HepG2 (cell line): Measurements from ENCODE around the gene IKZF5. TPM values are rescaled to one million over a fixed set of nuclear protein-coding genes. Genes with fewer than 3 reads are reported as not detected.

ENCODE experiments used
- ATF7-NPFF ChIP-seq: sonication (generic); formaldehyde crosslinking; IDR thresholded peaks from 2 replicates; pipeline ENCODE4 v1.8.1; 2023; ENCODE audit warnings: mild to moderate bottlenecking, low read depth, missing genetic modification reagents, moderate library complexity
- CREB3 ChIP-seq: sonication (generic); formaldehyde crosslinking; IDR thresholded peaks from 2 replicates; pipeline ENCODE4 v1.5.0; 2020; ENCODE audit warnings: missing genetic modification reagents
- HIVEP1 ChIP-seq: sonication (generic); formaldehyde crosslinking; IDR thresholded peaks from 2 replicates; pipeline ENCODE4 v1.4.0; 2020; ENCODE audit warnings: mild to moderate bottlenecking, missing genetic modification reagents
- HNF1B ChIP-seq: sonication (generic); formaldehyde crosslinking; IDR thresholded peaks from 2 replicates; pipeline ENCODE4 v1.5.1; 2020; ENCODE audit warnings: mild to moderate bottlenecking, moderate library complexity, missing genetic modification reagents
- MXD4 ChIP-seq: IDR thresholded peaks from 2 replicates; pipeline ENCODE4 v1.6.1; 2016; ENCODE audit warnings: mild to moderate bottlenecking, missing biosample characterization, missing genetic modification reagents
- NFKB2 ChIP-seq: sonication (generic); formaldehyde crosslinking; IDR thresholded peaks from 2 replicates; pipeline ENCODE4 v1.4.0; 2020; ENCODE audit warnings: missing genetic modification reagents, borderline replicate concordance
- RXRB ChIP-seq: IDR thresholded peaks from 2 replicates; pipeline ENCODE4 v1.6.1; 2016; ENCODE audit warnings: borderline replicate concordance, missing genetic modification reagents, missing compliant biosample characterization
- TFE3 ChIP-seq: IDR thresholded peaks from 2 replicates; pipeline ENCODE4 v1.6.1; 2016
- TOPORS ChIP-seq: sonication (generic); formaldehyde crosslinking; IDR thresholded peaks from 2 replicates; pipeline ENCODE4 v1.8.0; 2023; ENCODE audit warnings: mild to moderate bottlenecking, missing genetic modification reagents
- ZFP36 ChIP-seq: fragments of 150-350 bp; IDR thresholded peaks from 2 replicates; pipeline ENCODE4 v1.6.1; 2018; ENCODE audit warnings: borderline replicate concordance, low read length, low read depth; ENCODE audit not compliant: partially characterized antibody
- ZHX2 ChIP-seq, 2 experiments: sonication (generic) in 1 of 2; formaldehyde crosslinking in 1 of 2; IDR thresholded peaks; 2 replicates each; pipeline versions ENCODE4 v1.6.1 to v1.9.0; 2014 to 2022; ENCODE audit warnings: antibody characterized with exemption in 1 of 2, borderline replicate concordance in 1 of 2, inconsistent platforms in 1 of 2, low read depth in 1 of 2, missing genetic modification reagents in 1 of 2
- ZNF124 ChIP-seq: sonication (generic); formaldehyde crosslinking; IDR thresholded peaks from 2 replicates; pipeline ENCODE4 v1.4.0; 2020; ENCODE audit warnings: missing genetic modification reagents
- ZNF276 ChIP-seq: sonication (generic); formaldehyde crosslinking; IDR thresholded peaks from 2 replicates; pipeline ENCODE4 v1.4.0; 2020; ENCODE audit warnings: mild to moderate bottlenecking, low read depth, missing genetic modification reagents
- ZNF317 ChIP-seq: sonication (generic); formaldehyde crosslinking; IDR thresholded peaks from 2 replicates; pipeline ENCODE4 v1.5.0; 2020; ENCODE audit warnings: mild to moderate bottlenecking, missing genetic modification reagents
- ZNF740 ChIP-seq: sonication (generic); formaldehyde crosslinking; IDR thresholded peaks from 2 replicates; pipeline ENCODE4 v1.4.0; 2020; ENCODE audit warnings: missing genetic modification reagents
- polyA plus RNA-seq, 8 experiments: library from polyadenylated mRNA; depleted of rRNA in 3 of 8; stranded (reverse) in 7 of 8; unstranded in 1 of 8; fragments of >200 nt; fragmentation: Illumina TruSeq in 4 of 8; extraction: Trizol in 4 of 8; gene quantifications; 2 replicates each; pipeline versions ENCODE4 v1.2.1 to v1.2.3, GENCODE V29; 2011 to 2016; ENCODE audit warnings: low read depth in 4 of 8, missing spikeins in 1 of 8, mixed read lengths in 1 of 8; ENCODE audit not compliant: insufficient read depth in 1 of 8
- total RNA-seq, 5 experiments: library from RNA; depleted of rRNA; stranded (reverse); fragments of >200 nt; fragmentation: Illumina TruSeq; extraction: Trizol; gene quantifications; 2 replicates each; pipeline ENCODE4 v1.2.3, GENCODE V29; 2016; ENCODE audit warnings: low read depth in 1 of 5

Gene IKZF5
- total and polyA plus RNA-seq, 2 of the 13 experiments (the other 11 are each of a cell fraction or from before 2014, with no cell fraction given), result 3.7 to 12.0 TPM

GRCh38 chr10:123008355-123009104, at the start of gene IKZF5, which contains the start of gene ACADSB (continued):
- TF ChIP-seq HNF1B (CRISPR knock-in tag) (peak; percentile 94), ZFP36 (no peak), ZNF740 (CRISPR knock-in tag) (peak; percentile 68; the same call in 1 of the 2 replicates), HIVEP1 (CRISPR knock-in tag) (0 out of 2 replicates have a peak, but pooled peaks have one; percentile 13), ZHX2 (IDR thresholded peaks at IDR 0.05; ENCODE audit: low read depth) (peak; percentile 86), ZHX2 (CRISPR knock-in tag; IDR thresholded peaks at IDR 0.05; ENCODE audit: borderline replicate concordance) (no peak), RXRB (CRISPR knock-in tag) (peak; percentile 48; the same call in 1 of the 2 replicates), ZNF317 (peak; percentile 69; the same call in 1 of the 2 replicates), CREB3 (CRISPR knock-in tag) (no peak), ZNF276 (CRISPR knock-in tag) (no peak), ATF7-NPFF (CRISPR knock-in tag) (peak; percentile 43), TOPORS (CRISPR knock-in tag) (peak; percentile 53; the same call in 1 of the 2 replicates), MXD4 (CRISPR knock-in tag) (peak; percentile 41; the same call in 1 of the 2 replicates), NFKB2 (CRISPR knock-in tag) (no peak; the same call in 1 of the 2 replicates), TFE3 (peak; percentile 36; the same call in 1 of the 2 replicates), ZNF124 (CRISPR knock-in tag) (0 out of 2 replicates have a peak, but pooled peaks have one; percentile 40)
